Skeletal muscle tissue (tissue), 4 donors: ENCODE measurements around the gene RTN4RL2. TPM values are rescaled to one million over a fixed set of nuclear protein-coding genes. Genes with fewer than 3 reads are reported as not detected.

Experiments
- H3K27ac ChIP-seq: one replicate; pipeline ENCODE4 v1.7.0; 2013; ENCODE audit warnings: mild to moderate bottlenecking, low read depth, low read length, inconsistent platforms
- H3K27me3 ChIP-seq, 3 donors: one replicate each; pipeline ENCODE4 v1.7.0; 2013; ENCODE audit warnings: low read length in 3 of 3; ENCODE audit not compliant: control insufficient read depth in 3 of 3, insufficient read depth in 3 of 3
- H3K36me3 ChIP-seq, 3 donors: one replicate each; pipeline ENCODE4 v1.7.0; 2013; ENCODE audit warnings: low read length in 3 of 3; ENCODE audit not compliant: control insufficient read depth in 3 of 3, insufficient read depth in 3 of 3
- H3K4me1 ChIP-seq, 3 donors: one replicate each; pipeline ENCODE4 v1.7.0; 2013; ENCODE audit warnings: low read length in 3 of 3, mild to moderate bottlenecking in 3 of 3; ENCODE audit not compliant: control insufficient read depth in 3 of 3, insufficient read depth in 3 of 3
- H3K4me3 ChIP-seq, 3 donors: one replicate each; pipeline ENCODE4 v1.7.0; 2013; ENCODE audit warnings: low read length in 3 of 3
- H3K9ac ChIP-seq, 3 donors: one replicate each; pipeline ENCODE4 v1.7.0; 2013; ENCODE audit warnings: low read length in 3 of 3, mild to moderate bottlenecking in 3 of 3, moderate library complexity in 2 of 3, low read depth in 1 of 3
- H3K9me3 ChIP-seq, 3 donors: one replicate each; pipeline ENCODE4 v1.7.0; 2013; ENCODE audit warnings: low read length in 3 of 3; ENCODE audit not compliant: control insufficient read depth in 3 of 3
- total RNA-seq: library from RNA; depleted of rRNA; stranded (reverse); fragments of >200 nt; gene quantifications from one replicate; pipeline ENCODE4 v1.2.3, GENCODE V29; 2014
- donor health status: Osteomylitis.

RTN4RL2 gene
- total RNA-seq, 1 donor from 2014 or later: not detected

- Histone ChIP-seq H3K4me1 (peaks cover 23 to 26% (median 26%) of the 10 kb centered on the region in 3 donors), H3K27me3 (no peaks in the 10 kb centered on the region), H3K9me3 (no peaks in the 10 kb centered on the region), H3K27ac (no peak overlapping the region), H3K9ac (no peak overlapping the region), H3K4me3 (no peak overlapping the region), H3K36me3 (no peaks in the 10 kb centered on the region)
Measured at GRCh38 chr11:57430952-57431351, 29.4 kb upstream of the RTN4RL2 start.

- H3K27ac ChIP-seq: no peak overlapping the region
- no peak overlapping the region for H3K9ac ChIP-seq
- peaks cover 13 to 15% (median 15%) of the 10 kb centered on the region in 3 donors for H3K4me1 ChIP-seq
- H3K27me3 ChIP-seq: no peaks in the 10 kb centered on the region
- H3K36me3 ChIP-seq: no peaks in the 10 kb centered on the region
- H3K9me3 ChIP-seq: no peaks in the 10 kb centered on the region
- no peak overlapping the region for H3K4me3 ChIP-seq
Measured at GRCh38 chr11:57432149-57432561, 28.2 kb upstream of the RTN4RL2 start.

GRCh38 chr11:57432714-57433163 is 27.6 kb upstream of the RTN4RL2 start:
- Histone ChIP-seq H3K4me1 (peaks cover 8 to 9% (median 9%) of the 10 kb centered on the region in 3 donors), H3K27me3 (no peaks in the 10 kb centered on the region), H3K36me3 (no peaks in the 10 kb centered on the region), H3K9ac (no peak overlapping the region), H3K27ac (no peak overlapping the region), H3K9me3 (no peaks in the 10 kb centered on the region), H3K4me3 (no peak overlapping the region)

GRCh38 chr11:57434640-57435546 is 25.4 kb upstream of the RTN4RL2 start:
- H3K4me3 ChIP-seq: no peak overlapping the region
- peak overlapping the region; percentile 22 for H3K27ac ChIP-seq
- no peaks in the 10 kb centered on the region for H3K36me3 ChIP-seq
- H3K27me3 ChIP-seq: no peaks in the 10 kb centered on the region
- no peak overlapping the region for H3K9ac ChIP-seq
- H3K4me1 ChIP-seq: no peaks in the 10 kb centered on the region
- H3K9me3 ChIP-seq: no peaks in the 10 kb centered on the region

GRCh38 chr11:57436031-57436430 is 24.3 kb upstream of the RTN4RL2 start:
- H3K9ac ChIP-seq: no peak overlapping the region
- no peaks in the 10 kb centered on the region for H3K9me3 ChIP-seq
- H3K27me3 ChIP-seq: no peaks in the 10 kb centered on the region
- no peak overlapping the region for H3K4me3 ChIP-seq
- H3K36me3 ChIP-seq: no peaks in the 10 kb centered on the region
- H3K4me1 ChIP-seq: no peaks in the 10 kb centered on the region
- H3K27ac ChIP-seq: no peak overlapping the region

- H3K36me3 ChIP-seq: no peaks in the 10 kb centered on the region
- no peak overlapping the region for H3K27ac ChIP-seq
- H3K27me3 ChIP-seq: no peaks in the 10 kb centered on the region
- no peak overlapping the region for H3K9ac ChIP-seq
- H3K4me3 ChIP-seq: no peak overlapping the region
- H3K4me1 ChIP-seq: no peaks in the 10 kb centered on the region
- H3K9me3 ChIP-seq: no peaks in the 10 kb centered on the region
Measured at GRCh38 chr11:57438345-57439285, 21.7 kb upstream of the RTN4RL2 start.

- Histone ChIP-seq H3K27ac (no peak overlapping the region), H3K9ac (no peak overlapping the region), H3K4me1 (no peaks in the 10 kb centered on the region), H3K9me3 (no peaks in the 10 kb centered on the region), H3K36me3 (no peaks in the 10 kb centered on the region), H3K4me3 (no peak overlapping the region), H3K27me3 (no peaks in the 10 kb centered on the region)
Measured at GRCh38 chr11:57439786-57440185, 20.5 kb upstream of the RTN4RL2 start.

GRCh38 chr11:57440744-57441414 is 19.4 kb upstream of the RTN4RL2 start:
- no peak overlapping the region for H3K9ac ChIP-seq
- no peak overlapping the region for H3K4me3 ChIP-seq
- H3K9me3 ChIP-seq: no peaks in the 10 kb centered on the region
- H3K27me3 ChIP-seq: no peaks in the 10 kb centered on the region
- no peaks in the 10 kb centered on the region for H3K36me3 ChIP-seq
- H3K4me1 ChIP-seq: no peaks in the 10 kb centered on the region
- H3K27ac ChIP-seq: no peak overlapping the region

- H3K9me3 ChIP-seq: no peaks in the 10 kb centered on the region
Measured at GRCh38 chr11:57444362-57445121, 15.8 kb upstream of the RTN4RL2 start.

More at GRCh38 chr11:57444362-57445121, 15.8 kb upstream of the RTN4RL2 start:
- no peaks in the 10 kb centered on the region for H3K4me1 ChIP-seq
- H3K27me3 ChIP-seq: peaks cover 0 to 3% (median 0%) of the 10 kb centered on the region in 3 donors
- H3K9ac ChIP-seq: no peak overlapping the region
- no peak overlapping the region for H3K27ac ChIP-seq
- H3K36me3 ChIP-seq: no peaks in the 10 kb centered on the region
- no peak overlapping the region for H3K4me3 ChIP-seq
